Neural progenitor cell (in vitro differentiated cells): Measurements from ENCODE around the gene PLEKHA5. TPM values are rescaled to one million over a fixed set of nuclear protein-coding genes. Genes with fewer than 3 reads are reported as not detected.

Source experiments
- DNase-seq: peaks from one replicate; pipeline ENCODE4 v3.0.0-alpha.2; 2016; ENCODE audit warnings: low spot score
- H2AFZ ChIP-seq: fragments of 200-600 bp; sonication (generic); replicated peaks from 2 replicates; pipeline ENCODE4 v1.6.1; 2016; ENCODE audit warnings: antibody characterized with exemption
- H3F3A ChIP-seq: fragments of 200-600 bp; sonication (generic); 2 replicates; pipeline ENCODE4 v1.6.1; 2016; ENCODE audit warnings: antibody characterized with exemption, low read depth
- H3K27ac ChIP-seq: fragments of 200-600 bp; sonication (generic); 2 replicates; pipeline ENCODE4 v1.5.1; 2016; ENCODE audit warnings: mild to moderate bottlenecking
- H3K27me3 ChIP-seq: fragments of 200-600 bp; sonication (generic); 2 replicates; pipeline ENCODE4 v1.6.1; 2016; ENCODE audit warnings: mild to moderate bottlenecking, moderate library complexity
- H3K36me3 ChIP-seq: fragments of 200-600 bp; sonication (generic); 2 replicates; pipeline ENCODE4 v1.5.1; 2016
- H3K4me1 ChIP-seq: fragments of 200-600 bp; sonication (generic); 2 replicates; pipeline ENCODE4 v1.6.1; 2016; ENCODE audit warnings: mixed run types
- H3K4me2 ChIP-seq: fragments of 200-600 bp; sonication (generic); 2 replicates; pipeline ENCODE4 v1.6.1; 2016
- H3K4me3 ChIP-seq: fragments of 200-600 bp; sonication (generic); 2 replicates; pipeline ENCODE4 v1.5.1; 2016
- H3K79me2 ChIP-seq: fragments of 200-600 bp; sonication (generic); 2 replicates; pipeline ENCODE4 v1.6.1; 2016; ENCODE audit warnings: low read depth
- H3K9ac ChIP-seq: fragments of 200-600 bp; sonication (generic); 2 replicates; pipeline ENCODE4 v1.6.1; 2016
- H3K9me3 ChIP-seq: fragments of 200-600 bp; sonication (generic); 2 replicates; pipeline ENCODE4 v1.5.1; 2016; ENCODE audit warnings: low read depth
- H4K20me1 ChIP-seq: fragments of 200-600 bp; sonication (generic); 2 replicates; pipeline ENCODE4 v1.6.1; 2016; ENCODE audit warnings: low read depth
- H3K27ac Mint-ChIP-seq: 3 replicates; pipeline ENCODE4 v1.8.0; 2021; ENCODE audit warnings: mixed read lengths
- H3K27me3 Mint-ChIP-seq: 2 replicates; pipeline ENCODE4 v1.8.0; 2022; ENCODE audit warnings: low read depth, mild to moderate bottlenecking, inconsistent platforms, moderate library complexity, mixed read lengths; ENCODE audit not compliant: insufficient read depth
- H3K36me3 Mint-ChIP-seq: 3 replicates; pipeline ENCODE4 v1.8.0; 2021; ENCODE audit warnings: mixed read lengths
- H3K4me1 Mint-ChIP-seq: 3 replicates; pipeline ENCODE4 v1.8.0; 2021; ENCODE audit warnings: mixed read lengths
- H3K4me3 Mint-ChIP-seq: 3 replicates; pipeline ENCODE4 v1.8.0; 2021; ENCODE audit warnings: mild to moderate bottlenecking, moderate library complexity, mixed read lengths
- H3K9me3 Mint-ChIP-seq: 3 replicates; pipeline ENCODE4 v1.8.0; 2020; ENCODE audit warnings: mixed read lengths
- CTCF ChIP-seq: fragments of 200-600 bp; sonication (generic); IDR thresholded peaks from 2 replicates; pipeline ENCODE4 v1.5.1; 2017; ENCODE audit warnings: antibody characterized with exemption, mild to moderate bottlenecking
- EZH2 ChIP-seq: fragments of 200-600 bp; sonication (generic); IDR thresholded peaks from 2 replicates; pipeline ENCODE4 v1.6.1; 2017; ENCODE audit warnings: antibody characterized with exemption, mild to moderate bottlenecking, moderate library complexity
- EZH2phosphoT487 ChIP-seq: fragments of 200-600 bp; sonication (generic); IDR thresholded peaks from 2 replicates; pipeline ENCODE4 v1.6.1; 2017; ENCODE audit warnings: antibody characterized with exemption
- total RNA-seq: library from RNA; depleted of rRNA; stranded (reverse); fragments of >200 nt; gene quantifications from 2 replicates; pipeline ENCODE4 v1.2.3, GENCODE V29; 2015; ENCODE audit warnings: low replicate concordance

PLEKHA5 gene
- total RNA-seq, 1 donor from 2014 or later, result 86.7 TPM

GRCh38 chr12:19239616-19240234 is 110.2 kb downstream of the PLEKHA5 start:
- peaks cover 8% of the 10 kb centered on the region for H3F3A ChIP-seq
- DNase-seq, result peak; percentile 29
- no peak overlapping the region for H3K9ac ChIP-seq
- H3K4me2 ChIP-seq, result no peak overlapping the region
- no peak overlapping the region for H3K27ac ChIP-seq
- Mint-ChIP-seq H3K4me3 (no peak overlapping the region), H3K4me1 (peaks cover 44% of the 10 kb centered on the region), H3K27me3 (peaks cover 2% of the 10 kb centered on the region), H3K9me3 (no peaks in the 10 kb centered on the region), H3K27ac (no peak overlapping the region), H3K36me3 (peaks cover 5% of the 10 kb centered on the region)
- H3K9me3 ChIP-seq, result no peaks in the 10 kb centered on the region
- no peak overlapping the region for H2AFZ ChIP-seq
- peaks cover 97% of the 10 kb centered on the region for H3K79me2 ChIP-seq
- peaks cover 37% of the 10 kb centered on the region for H4K20me1 ChIP-seq
- H3K4me3 ChIP-seq, result no peak overlapping the region
- TF ChIP-seq EZH2phosphoT487 (no peak), CTCF (no peak)
- no peaks in the 10 kb centered on the region for H3K36me3 ChIP-seq
- peaks cover 22% of the 10 kb centered on the region for H3K4me1 ChIP-seq
- H3K27me3 ChIP-seq, result no peaks in the 10 kb centered on the region

- Histone ChIP-seq H4K20me1 (peaks cover 13% of the 10 kb centered on the region), H3K27me3 (no peaks in the 10 kb centered on the region), H3K9ac (no peak overlapping the region), H3K4me3 (no peak overlapping the region), H3K4me2 (no peak overlapping the region), H3K4me1 (peaks cover 22% of the 10 kb centered on the region), H3K9me3 (no peaks in the 10 kb centered on the region), H3K27ac (no peak overlapping the region), H3K36me3 (no peaks in the 10 kb centered on the region), H2AFZ (no peak overlapping the region), H3F3A (no peaks in the 10 kb centered on the region), H3K79me2 (peaks cover 98% of the 10 kb centered on the region)
- Mint-ChIP-seq H3K27ac (no peak overlapping the region), H3K27me3 (peaks cover 2% of the 10 kb centered on the region), H3K4me1 (peaks cover 26% of the 10 kb centered on the region), H3K36me3 (peaks cover 8% of the 10 kb centered on the region), H3K9me3 (no peaks in the 10 kb centered on the region), H3K4me3 (no peak overlapping the region)
- DNase-seq, result no peak
- TF ChIP-seq CTCF, result no peak
- no peak for TF ChIP-seq EZH2phosphoT487
- no peak for TF ChIP-seq EZH2
These were observed 113.0 kb downstream of the PLEKHA5 start for GRCh38 chr12:19242581-19242980.

GRCh38 chr12:19243551-19243950 is 114.0 kb downstream of the PLEKHA5 start:
- no peak overlapping the region for H3K27ac ChIP-seq
- Mint-ChIP-seq H3K4me3 (no peak overlapping the region), H3K9me3 (no peaks in the 10 kb centered on the region), H3K27ac (no peak overlapping the region), H3K27me3 (peaks cover 2% of the 10 kb centered on the region), H3K4me1 (peaks cover 24% of the 10 kb centered on the region), H3K36me3 (peaks cover 8% of the 10 kb centered on the region)
- no peak for TF ChIP-seq CTCF
- no peak for TF ChIP-seq EZH2phosphoT487
- TF ChIP-seq EZH2, result no peak
- no peak overlapping the region for H3K4me3 ChIP-seq
- no peaks in the 10 kb centered on the region for H3F3A ChIP-seq
- H4K20me1 ChIP-seq, result peaks cover 13% of the 10 kb centered on the region
- H3K4me1 ChIP-seq, result peaks cover 22% of the 10 kb centered on the region
- peaks cover 98% of the 10 kb centered on the region for H3K79me2 ChIP-seq
- no peaks in the 10 kb centered on the region for H3K36me3 ChIP-seq
- no peaks in the 10 kb centered on the region for H3K27me3 ChIP-seq
- H2AFZ ChIP-seq, result no peak overlapping the region
- H3K9ac ChIP-seq, result no peak overlapping the region
- no peak for DNase-seq
- no peaks in the 10 kb centered on the region for H3K9me3 ChIP-seq
- no peak overlapping the region for H3K4me2 ChIP-seq
